ENCODE results near the gene CUL7.

DNA sequence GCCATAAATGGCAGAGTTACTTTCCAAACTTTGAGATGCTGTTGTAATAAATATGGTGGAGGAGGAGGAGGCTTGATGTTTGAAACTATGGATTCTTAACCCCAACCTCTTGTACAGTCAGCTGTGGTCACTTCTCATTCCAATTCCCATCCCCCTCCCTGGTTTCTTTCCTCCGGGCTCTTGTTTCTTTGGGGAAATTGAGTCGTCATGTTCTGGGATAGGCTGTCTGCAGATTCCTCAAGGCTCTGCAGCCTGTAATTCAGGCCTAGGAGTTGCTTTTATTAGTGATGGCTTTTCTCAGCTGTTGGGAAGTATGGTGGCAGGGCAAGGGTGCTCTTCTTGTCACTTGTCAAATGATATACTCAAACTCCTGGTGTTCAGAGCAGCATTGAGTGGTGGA lies 25.0 kb upstream of the CUL7 start:
- TF ChIP-seq, protein P1, sequence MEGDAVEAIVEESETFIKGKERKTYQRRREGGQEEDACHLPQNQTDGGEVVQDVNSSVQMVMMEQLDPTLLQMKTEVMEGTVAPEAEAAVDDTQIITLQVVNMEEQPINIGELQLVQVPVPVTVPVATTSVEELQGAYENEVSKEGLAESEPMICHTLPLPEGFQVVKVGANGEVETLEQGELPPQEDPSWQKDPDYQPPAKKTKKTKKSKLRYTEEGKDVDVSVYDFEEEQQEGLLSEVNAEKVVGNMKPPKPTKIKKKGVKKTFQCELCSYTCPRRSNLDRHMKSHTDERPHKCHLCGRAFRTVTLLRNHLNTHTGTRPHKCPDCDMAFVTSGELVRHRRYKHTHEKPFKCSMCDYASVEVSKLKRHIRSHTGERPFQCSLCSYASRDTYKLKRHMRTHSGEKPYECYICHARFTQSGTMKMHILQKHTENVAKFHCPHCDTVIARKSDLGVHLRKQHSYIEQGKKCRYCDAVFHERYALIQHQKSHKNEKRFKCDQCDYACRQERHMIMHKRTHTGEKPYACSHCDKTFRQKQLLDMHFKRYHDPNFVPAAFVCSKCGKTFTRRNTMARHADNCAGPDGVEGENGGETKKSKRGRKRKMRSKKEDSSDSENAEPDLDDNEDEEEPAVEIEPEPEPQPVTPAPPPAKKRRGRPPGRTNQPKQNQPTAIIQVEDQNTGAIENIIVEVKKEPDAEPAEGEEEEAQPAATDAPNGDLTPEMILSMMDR (conservative IDR thresholded peaks at IDR 0.05; ENCODE audit: low read depth, low read length) = no peak
- no peak for TF ChIP-seq EZH2phosphoT487 (IDR thresholded peaks at IDR 0.05; ENCODE audit: borderline replicate concordance, low read length)
